Ishikawa (cell line): ENCODE results near the gene GSG1L2.

ENCODE experiments used
- CEBPB ChIP-seq: IDR thresholded peaks from 2 replicates; pipeline ENCODE4 v1.6.1; 2012
- CREB1 ChIP-seq: IDR thresholded peaks from 2 replicates; pipeline ENCODE4 v1.6.1; 2012; ENCODE audit warnings: low read depth
- EGR1 ChIP-seq: IDR thresholded peaks from 2 replicates; pipeline ENCODE4 v1.6.1; 2012
- EP300 ChIP-seq: IDR thresholded peaks from 2 replicates; pipeline ENCODE4 v1.6.1; 2012; ENCODE audit warnings: borderline replicate concordance
- FOXM1 ChIP-seq: IDR thresholded peaks from 2 replicates; pipeline ENCODE4 v1.6.1; 2012; ENCODE audit warnings: low read depth, borderline replicate concordance
- NFIC ChIP-seq: IDR thresholded peaks from 2 replicates; pipeline ENCODE4 v1.6.1; 2012
- RAD21 ChIP-seq: IDR thresholded peaks from 2 replicates; pipeline ENCODE4 v1.6.1; 2012; ENCODE audit warnings: low read depth
- REST ChIP-seq: IDR thresholded peaks from 2 replicates; pipeline ENCODE4 v1.6.1; 2012; ENCODE audit warnings: low read depth, mild to moderate bottlenecking
- TAF1 ChIP-seq: IDR thresholded peaks from 2 replicates; pipeline ENCODE4 v1.6.1; 2012; ENCODE audit warnings: low read depth, mild to moderate bottlenecking
- TCF12 ChIP-seq: IDR thresholded peaks from 2 replicates; pipeline ENCODE4 v1.6.1; 2012; ENCODE audit warnings: low read depth
- TEAD4 ChIP-seq: IDR thresholded peaks from 2 replicates; pipeline ENCODE4 v1.6.1; 2012
- YY1 ChIP-seq: IDR thresholded peaks from 2 replicates; pipeline ENCODE4 v1.6.1; 2012; ENCODE audit warnings: low read depth
- ZBTB7A ChIP-seq: IDR thresholded peaks from 2 replicates; pipeline ENCODE4 v1.6.1; 2012; ENCODE audit warnings: low read depth
- TF ChIP-seq, protein P1 (sequence below): IDR thresholded peaks from 2 replicates; pipeline ENCODE4 v1.6.1; 2012
- TF ChIP-seq, protein P2 (sequence below): IDR thresholded peaks from 2 replicates; pipeline ENCODE4 v1.6.1; 2012

The GSG1L2 gene

GRCh38 chr17:9801505-9801904, 20.4 kb downstream of the GSG1L2 start:
- TF ChIP-seq YY1: no peak
- no peak for TF ChIP-seq ZBTB7A
- no peak for TF ChIP-seq CEBPB
- TF ChIP-seq EGR1: no peak
- TF ChIP-seq TCF12: no peak
- TF ChIP-seq FOXM1: no peak
- TF ChIP-seq EP300: no peak
- no peak for TF ChIP-seq TEAD4
- no peak for TF ChIP-seq CREB1
- no peak for TF ChIP-seq RAD21
- no peak for TF ChIP-seq NFIC
- TF ChIP-seq, protein P1, sequence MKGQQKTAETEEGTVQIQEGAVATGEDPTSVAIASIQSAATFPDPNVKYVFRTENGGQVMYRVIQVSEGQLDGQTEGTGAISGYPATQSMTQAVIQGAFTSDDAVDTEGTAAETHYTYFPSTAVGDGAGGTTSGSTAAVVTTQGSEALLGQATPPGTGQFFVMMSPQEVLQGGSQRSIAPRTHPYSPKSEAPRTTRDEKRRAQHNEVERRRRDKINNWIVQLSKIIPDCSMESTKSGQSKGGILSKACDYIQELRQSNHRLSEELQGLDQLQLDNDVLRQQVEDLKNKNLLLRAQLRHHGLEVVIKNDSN: no peak
- TF ChIP-seq, protein P2, sequence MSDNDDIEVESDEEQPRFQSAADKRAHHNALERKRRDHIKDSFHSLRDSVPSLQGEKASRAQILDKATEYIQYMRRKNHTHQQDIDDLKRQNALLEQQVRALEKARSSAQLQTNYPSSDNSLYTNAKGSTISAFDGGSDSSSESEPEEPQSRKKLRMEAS: no peak
- TF ChIP-seq TAF1: no peak
- TF ChIP-seq REST: no peak

- TF ChIP-seq YY1: no peak
- no peak for TF ChIP-seq TEAD4
- TF ChIP-seq RAD21: no peak
- TF ChIP-seq EGR1: no peak
- TF ChIP-seq NFIC: no peak
- TF ChIP-seq, protein P1: no peak
- TF ChIP-seq CREB1: no peak
- no peak for TF ChIP-seq TCF12
- TF ChIP-seq FOXM1: no peak
- no peak for TF ChIP-seq CEBPB
- no peak for TF ChIP-seq TAF1
- TF ChIP-seq EP300: no peak
- TF ChIP-seq, protein P2: no peak
- TF ChIP-seq ZBTB7A: no peak
- TF ChIP-seq REST: no peak
These were observed 23.2 kb downstream of the GSG1L2 start for GRCh38 chr17:9798724-9799123.

DNA sequence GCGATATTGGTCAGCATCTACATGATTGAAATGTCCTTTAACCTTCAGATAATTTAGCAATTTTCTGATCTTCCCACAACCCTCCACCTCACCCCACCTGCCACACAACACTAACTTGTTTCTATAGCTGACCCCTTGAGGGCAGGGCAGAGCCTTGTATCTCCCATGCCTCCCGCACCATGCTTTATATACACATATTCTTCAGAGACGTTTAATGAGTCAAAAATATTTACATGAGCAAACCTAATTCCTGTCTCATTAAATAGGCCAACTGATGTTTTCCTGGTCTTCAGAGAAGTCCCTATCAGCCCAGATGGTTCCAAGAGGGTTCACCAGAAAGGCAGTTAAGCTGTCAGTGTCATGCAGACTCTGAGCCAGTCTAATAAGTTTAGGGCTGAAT, 23.9 kb downstream of the GSG1L2 start:
- TF ChIP-seq REST (no peak), NFIC (no peak), EP300 (no peak)

DNA sequence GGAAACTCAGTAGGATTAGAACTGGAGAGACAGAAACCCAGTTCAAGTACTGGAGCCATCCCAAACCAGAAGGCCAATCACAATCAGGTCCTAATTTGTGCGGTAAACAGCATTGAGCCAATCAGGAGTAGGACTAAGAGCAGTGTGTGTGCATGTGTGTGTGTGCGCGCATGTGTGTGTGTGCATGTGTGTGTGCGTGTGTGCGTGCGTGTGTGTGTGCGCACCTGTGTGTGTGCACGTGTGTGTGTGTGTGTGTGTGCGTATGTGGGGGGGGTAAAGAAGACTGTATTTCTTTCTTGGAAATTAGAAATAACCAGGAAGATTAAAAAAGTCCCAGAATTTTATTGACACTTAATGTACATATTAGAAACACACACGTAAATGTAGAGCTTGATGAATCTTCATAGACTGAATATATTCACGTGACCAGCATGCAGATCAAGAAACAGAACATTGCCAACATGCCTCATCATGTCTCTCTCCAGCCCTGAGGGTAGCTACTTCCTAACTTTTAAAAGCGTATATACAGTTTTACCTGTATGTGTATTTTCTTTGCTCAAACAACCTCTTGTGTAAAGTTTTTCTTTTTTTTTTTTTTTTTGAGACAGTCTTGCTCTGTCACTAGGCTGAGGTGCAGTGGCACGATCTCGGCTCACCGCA, 29.6 kb downstream of the GSG1L2 start:
- TF ChIP-seq ZBTB7A: no peak
- TF ChIP-seq, protein P2: no peak
- no peak for TF ChIP-seq CREB1
- no peak for TF ChIP-seq CEBPB
- TF ChIP-seq TEAD4: no peak
- no peak for TF ChIP-seq NFIC
- no peak for TF ChIP-seq TAF1
- TF ChIP-seq, protein P1: no peak
